Ovary (tissue), 3 donors: ENCODE results near the gene TEX12.

Experiments
- CTCF ChIP-seq, 3 donors: fragments of 450-650 bp in 2 of 3; fragments of 200-600 bp in 1 of 3; IDR thresholded peaks; one replicate each; pipeline versions ENCODE4 v1.5.1 to v1.8.0; 2016 to 2022; ENCODE audit warnings: antibody characterized with exemption in 3 of 3, mild to moderate bottlenecking in 1 of 3
- POLR2A ChIP-seq: fragments of 450-650 bp; IDR thresholded peaks from one replicate; pipeline ENCODE4 v1.6.1; 2017; ENCODE audit warnings: antibody characterized with exemption, mild to moderate bottlenecking, moderate library complexity
- donor health status: DM: no; HTN: no; CAD: no.

GRCh38 chr11:112216561-112217105 is 49.5 kb downstream of the TEX12 start:
- TF ChIP-seq CTCF (IDR thresholded peaks at IDR 0.05) = no peak
- TF ChIP-seq POLR2A = no peak
